DND-41 (cell line): Measurements from ENCODE around the gene CHD1.

ENCODE experiments used
- ATAC-seq: fragments of 200-7000 bp; cut with Tn5 transposase; 3 replicates; pipeline ENCODE4 v1.9.1; 2021; ENCODE audit warnings: low read depth; ENCODE audit not compliant: insufficient read depth
- DNase-seq: peaks from one replicate; pipeline ENCODE4 v3.0.0-alpha.2; 2020
- H2AFZ ChIP-seq: 2 replicates; pipeline ENCODE4 v1.6.0; 2012; ENCODE audit warnings: low read depth, low read length
- H3K27ac ChIP-seq: 2 replicates; pipeline ENCODE4 v1.5.1; 2012; ENCODE audit warnings: low read length, inconsistent platforms
- H3K27me3 ChIP-seq: fragments of 200-600 bp; sonication (generic); 2 replicates; pipeline ENCODE4 v1.6.0; 2012; ENCODE audit warnings: low read length, mild to moderate bottlenecking, inconsistent platforms; ENCODE audit not compliant: insufficient read depth, poor library complexity
- H3K36me3 ChIP-seq: 2 replicates; pipeline ENCODE4 v1.5.1; 2012; ENCODE audit warnings: low read length, inconsistent platforms; ENCODE audit not compliant: insufficient read depth
- H3K4me1 ChIP-seq: 2 replicates; pipeline ENCODE4 v1.5.1; 2012; ENCODE audit warnings: mild to moderate bottlenecking, low read length; ENCODE audit not compliant: insufficient read depth
- H3K4me2 ChIP-seq: 2 replicates; pipeline ENCODE4 v1.6.0; 2012; ENCODE audit warnings: mild to moderate bottlenecking, moderate library complexity, low read length, inconsistent platforms; ENCODE audit not compliant: insufficient read depth
- H3K4me3 ChIP-seq, 2 experiments: fragments of 200-600 bp in 1 of 2; shearing (Covaris generic) in 1 of 2; 2 replicates each; pipeline ENCODE4 v1.5.1; 2012 to 2016; ENCODE audit warnings: inconsistent platforms in 2 of 2, low read length in 2 of 2, mild to moderate bottlenecking in 2 of 2, low read depth in 1 of 2, moderate library complexity in 1 of 2
- H3K79me2 ChIP-seq: 2 replicates; pipeline ENCODE4 v1.6.0; 2012; ENCODE audit warnings: low read length, inconsistent platforms; ENCODE audit not compliant: insufficient read depth
- H3K9ac ChIP-seq: 2 replicates; pipeline ENCODE4 v1.6.0; 2012; ENCODE audit warnings: low read depth, mild to moderate bottlenecking, inconsistent platforms, low read length, moderate library complexity
- H3K9me3 ChIP-seq: 2 replicates; pipeline ENCODE4 v1.5.1; 2012; ENCODE audit warnings: low read length, moderate library complexity, mild to moderate bottlenecking, inconsistent platforms; ENCODE audit not compliant: insufficient read depth, severe bottlenecking
- H4K20me1 ChIP-seq: 2 replicates; pipeline ENCODE4 v1.6.0; 2012; ENCODE audit warnings: low read length; ENCODE audit not compliant: insufficient read depth
- CTCF ChIP-seq: IDR thresholded peaks from 2 replicates; pipeline ENCODE4 v1.5.1; 2012; ENCODE audit warnings: borderline replicate concordance, low read length, moderate library complexity, mild to moderate bottlenecking; ENCODE audit not compliant: poor library complexity, severe bottlenecking; ENCODE audit errors: extremely low read depth
- EZH2 ChIP-seq: IDR thresholded peaks from 3 replicates; pipeline ENCODE4 v1.6.1; 2012; ENCODE audit warnings: borderline replicate concordance, low read depth, mild to moderate bottlenecking, moderate library complexity, low read length, inconsistent platforms; ENCODE audit not compliant: severe bottlenecking

CHD1 gene

GRCh38 chr5:98825582-98826375, 103.0 kb downstream of the CHD1 start:
- DNase-seq: no peak
- Histone ChIP-seq H3K9ac (no peak overlapping the region), H3K4me3 (no peak overlapping the region), H3K36me3 (no peaks in the 10 kb centered on the region), H4K20me1 (no peaks in the 10 kb centered on the region), H3K9me3 (no peaks in the 10 kb centered on the region), H3K27me3 (no peaks in the 10 kb centered on the region), H3K4me1 (no peaks in the 10 kb centered on the region), H3K4me2 (no peak overlapping the region), H3K27ac (no peak overlapping the region), H3K79me2 (no peaks in the 10 kb centered on the region), H2AFZ (no peak overlapping the region)
- ATAC-seq: no peak
- TF ChIP-seq CTCF (no peak), EZH2 (no peak)

- no peaks in the 10 kb centered on the region for H3K4me1 ChIP-seq
- no peaks in the 10 kb centered on the region for H3K27me3 ChIP-seq
- no peaks in the 10 kb centered on the region for H3K9me3 ChIP-seq
- H3K9ac ChIP-seq: no peak overlapping the region
- no peak for DNase-seq
- no peaks in the 10 kb centered on the region for H3K79me2 ChIP-seq
- TF ChIP-seq CTCF (no peak), EZH2 (no peak)
- ATAC-seq: no peak
- H3K4me3 ChIP-seq: no peak overlapping the region
- H4K20me1 ChIP-seq: no peaks in the 10 kb centered on the region
- no peak overlapping the region for H3K4me2 ChIP-seq
- H2AFZ ChIP-seq: no peak overlapping the region
- H3K27ac ChIP-seq: no peak overlapping the region
- H3K36me3 ChIP-seq: no peaks in the 10 kb centered on the region
Measured at GRCh38 chr5:98816582-98817222, 112.1 kb downstream of the CHD1 start.

- Histone ChIP-seq H3K36me3 (no peaks in the 10 kb centered on the region), H2AFZ (no peak overlapping the region), H3K79me2 (no peaks in the 10 kb centered on the region), H3K27ac (no peak overlapping the region), H3K9me3 (no peaks in the 10 kb centered on the region), H4K20me1 (no peaks in the 10 kb centered on the region), H3K4me2 (no peak overlapping the region), H3K4me1 (no peaks in the 10 kb centered on the region), H3K27me3 (no peaks in the 10 kb centered on the region), H3K9ac (no peak overlapping the region), H3K4me3 (no peak overlapping the region)
- ATAC-seq (no peak), DNase-seq (no peak)
- no peak for TF ChIP-seq CTCF
- TF ChIP-seq EZH2: no peak
Measured at GRCh38 chr5:98813755-98814154, 115.1 kb downstream of the CHD1 start.
